Adrenal gland (tissue), 12 donors: Measurements from ENCODE around the gene IGFL2. TPM values are rescaled to one million over a fixed set of nuclear protein-coding genes. Genes with fewer than 3 reads are reported as not detected.
"Not testable (repeated sequence)": the region's sequence is repeated elsewhere in the genome, so short reads cannot be mapped to it uniquely, and the experiment has no call there.

Source experiments
- DNase-seq, 7 donors: peaks; one replicate each; pipeline ENCODE4 v3.0.0-alpha.2; 2019 to 2020
- H3K27ac ChIP-seq, 5 donors: fragments of 200-600 bp; sonication (generic) in 4 of 5; 1 replicate in 3 of 5; 2 replicates in 2 of 5; pipeline versions ENCODE4 v1.5.1 to v1.8.0; 2016 to 2020; ENCODE audit warnings: mild to moderate bottlenecking in 1 of 5
- H3K27me3 ChIP-seq: fragments of 200-600 bp; 2 replicates; pipeline ENCODE4 v1.8.0; 2021
- H3K36me3 ChIP-seq, 2 donors: fragments of 200-600 bp; replicated peaks in 1 of 2; 1 replicate in 1 of 2; 2 replicates in 1 of 2; pipeline versions ENCODE4 v1.5.1 to v1.8.0; 2018 to 2022
- H3K4me1 ChIP-seq, 2 donors: fragments of 200-600 bp; replicated peaks in 1 of 2; 1 replicate in 1 of 2; 2 replicates in 1 of 2; pipeline versions ENCODE4 v1.5.1 to v1.8.0; 2018 to 2021
- H3K4me3 ChIP-seq, 4 donors: fragments of 200-600 bp; sonication (generic) in 3 of 4; one replicate each; pipeline ENCODE4 v1.5.1; 2016 to 2018
- H3K9me3 ChIP-seq, 3 donors: fragments of 200-600 bp; sonication (generic) in 1 of 3; replicated peaks in 1 of 3; 1 replicate in 2 of 3; 2 replicates in 1 of 3; pipeline versions ENCODE4 v1.5.1 to v1.8.0; 2016 to 2021
- CTCF ChIP-seq, 6 experiments: fragments of 450-650 bp in 4 of 6; fragments of 200-600 bp in 2 of 6; sonication (generic) in 1 of 6; IDR thresholded peaks; 1 replicate in 5 of 6; 2 replicates in 1 of 6; pipeline versions ENCODE4 v1.5.1 to v1.8.0; 2016 to 2021; ENCODE audit warnings: antibody characterized with exemption in 6 of 6, mild to moderate bottlenecking in 2 of 6, moderate library complexity in 1 of 6
- POLR2A ChIP-seq, 2 donors: fragments of 450-650 bp; IDR thresholded peaks; one replicate each; pipeline ENCODE4 v1.6.1; 2017; ENCODE audit warnings: antibody characterized with exemption in 2 of 2, mild to moderate bottlenecking in 2 of 2, moderate library complexity in 1 of 2
- WGBS, 4 donors: extraction: QIAGEN DNeasy Blood & Tissue Kit in 2 of 4; methylation state at CpG; one replicate each; pipeline versions ENCODE4 v1.1.5 to v1.1.7; 2013 to 2017; 5-methylcytosine and 5-hydroxymethylcytosine counted together
- intact Hi-C, 2 donors: fragments of 100-400 bp; cut with DNase I; formaldehyde crosslinking; loops; one replicate each; pipeline versions ENCODE4 v1.14.1 to v1.15.0; 2022 to 2023
- polyA plus RNA-seq, 3 donors: library from polyadenylated mRNA; stranded (reverse); fragments of 200-250 nt in 2 of 3; fragments of 350-450 nt in 1 of 3; fragmentation: Illumina TruSeq in 1 of 3; extraction: RNeasy Lipid Tissue Mini Kit (QIAGEN cat#74804) in 1 of 3; gene quantifications; one replicate each; pipeline ENCODE4 v1.2.3, GENCODE V29; 2013 to 2014
- total RNA-seq, 9 donors: library from RNA; depleted of rRNA in 4 of 9; stranded (reverse); fragments of >200 nt in 4 of 9; fragments of 120-200 nt in 1 of 9; fragmentation: NEBNext Ultra II Directional in 1 of 9; extraction: Animal tissue kit (Norgen Biotek cat#: 25700) in 1 of 9; gene quantifications; one replicate each; pipeline versions ENCODE4 v1.1.0 to v1.2.4, GENCODE V29; 2013 to 2023
- donor health status: healthy with polysubstance abuse.
- donor health status: Bipolar disorder and iron deficiency.
- donor health status: DM: yes; HTN: yes; CAD: no.
- donor health status: DM: no; HTN: no; CAD: no.
- donor health status: DM: no; HTN: no; CAD: no.
- donor health status: DM: yes; HTN: yes; CAD: no.

IGFL2 gene
- total and polyA plus RNA-seq, 12 donors = 0.11 TPM; not detected in 11

DNA sequence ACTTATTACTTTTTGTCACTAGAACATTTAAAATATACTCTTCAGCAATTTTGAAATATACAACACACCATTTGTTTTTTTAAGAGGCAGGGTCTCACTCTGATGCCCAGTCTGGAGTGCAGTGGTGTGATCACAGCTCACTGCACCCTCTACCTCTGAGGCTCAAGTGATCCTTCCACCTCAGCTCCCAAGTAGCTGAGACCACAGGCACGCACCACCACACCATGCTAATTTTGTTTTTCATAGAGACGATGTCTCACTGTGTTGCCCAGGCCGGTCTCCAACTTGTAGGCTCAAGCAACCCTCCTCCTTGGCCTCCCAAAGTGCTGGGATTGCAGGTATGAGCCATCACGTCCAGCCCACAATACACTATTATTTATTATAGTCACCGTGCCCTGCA is 2.6 kb downstream of the IGFL2 start:
- WGBS, 4 donors = 78 to 89% (median 85%) methylated on average over 5 of the region's 5 CpGs
- no peak for DNase-seq
- intact Hi-C loops = no loop called here
- peaks cover 12% of the 10 kb centered on the region for H3K27me3 ChIP-seq
- H3K36me3 ChIP-seq = no peaks in the 10 kb centered on the region
- no peaks in the 10 kb centered on the region for H3K4me1 ChIP-seq
- TF ChIP-seq CTCF (IDR thresholded peaks at IDR 0.05) (no peak), POLR2A (IDR thresholded peaks at IDR 0.05) (no peak)
- H3K9me3 ChIP-seq = no peaks in the 10 kb centered on the region
- no peak overlapping the region for H3K4me3 ChIP-seq
- no peak overlapping the region for H3K27ac ChIP-seq

DNA sequence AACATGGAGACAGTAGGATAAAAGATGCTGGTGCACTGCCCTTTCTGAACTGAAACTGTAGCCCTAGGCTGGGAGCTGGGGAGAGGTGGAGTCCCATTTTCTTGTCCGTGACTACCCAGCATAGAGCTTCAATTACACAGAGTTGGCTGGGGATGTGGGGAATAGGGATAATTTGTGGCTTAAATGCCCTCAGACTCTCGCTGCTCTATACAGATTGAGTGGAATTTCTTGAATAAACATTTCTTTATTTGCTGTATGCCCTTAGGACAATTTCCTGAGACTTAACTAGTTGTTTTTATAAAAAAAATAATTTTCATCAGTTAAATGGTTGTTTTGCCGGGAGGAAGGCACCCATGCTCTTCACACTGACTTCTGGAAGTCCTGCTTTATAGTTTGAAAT is 7.2 kb downstream of the IGFL2 start:
- WGBS, 4 donors = 73 to 80% (median 77%) methylated on average over 3 of the region's 3 CpGs
- Histone ChIP-seq H3K9me3 (no peaks in the 10 kb centered on the region), H3K4me1 (no peaks in the 10 kb centered on the region), H3K27me3 (peaks cover 10% of the 10 kb centered on the region), H3K4me3 (no peak overlapping the region), H3K36me3 (no peaks in the 10 kb centered on the region), H3K27ac (no peak overlapping the region)
- TF ChIP-seq CTCF (IDR thresholded peaks at IDR 0.05) (no peak), POLR2A (IDR thresholded peaks at IDR 0.05) (no peak)
- intact Hi-C loops = no loop called here
- no peak for DNase-seq

- no peaks in the 10 kb centered on the region for H3K36me3 ChIP-seq
- no peak for DNase-seq
- no peaks in the 10 kb centered on the region for H3K27me3 ChIP-seq
- no peak overlapping the region for H3K4me3 ChIP-seq
- TF ChIP-seq POLR2A (IDR thresholded peaks at IDR 0.05) = no peak
- no peak for TF ChIP-seq CTCF (IDR thresholded peaks at IDR 0.05)
- H3K4me1 ChIP-seq = no peaks in the 10 kb centered on the region
- no peak overlapping the region for H3K27ac ChIP-seq
- 44 to 53% (median 51%) methylated on average over 4 of the region's 4 CpGs for WGBS, 4 donors
- intact Hi-C loops = no loop called here
- H3K9me3 ChIP-seq = no peaks in the 10 kb centered on the region
Observed at GRCh38 chr19:46159418-46160232, 11.6 kb downstream of the IGFL2 start.

DNA sequence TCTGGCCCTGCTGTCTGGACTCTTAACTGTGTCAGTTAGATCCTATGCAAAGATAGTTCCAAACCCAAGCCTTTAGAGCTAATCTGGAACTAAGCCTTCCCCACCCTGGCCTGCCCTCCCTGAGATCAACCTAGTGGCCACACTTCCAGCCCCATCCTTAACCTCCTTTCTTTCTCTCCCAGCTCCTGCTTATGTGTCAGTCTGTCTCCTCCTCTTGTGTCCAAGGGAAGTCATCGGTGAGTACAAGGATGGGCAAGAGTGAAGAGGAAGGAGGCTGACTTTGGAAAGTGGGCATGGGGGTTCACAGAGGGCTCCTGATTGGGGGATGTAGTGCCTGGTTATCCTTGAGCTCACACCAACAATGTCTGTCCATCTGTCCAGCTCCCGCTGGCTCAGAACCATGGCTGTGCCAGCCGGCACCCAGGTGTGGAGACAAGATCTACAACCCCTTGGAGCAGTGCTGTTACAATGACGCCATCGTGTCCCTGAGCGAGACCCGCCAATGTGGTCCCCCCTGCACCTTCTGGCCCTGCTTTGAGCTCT is 12.3 kb downstream of the IGFL2 start:
- Histone ChIP-seq H3K4me3 (no peak overlapping the region), H3K27ac (no peak overlapping the region), H3K4me1 (no peaks in the 10 kb centered on the region), H3K27me3 (no peaks in the 10 kb centered on the region), H3K9me3 (no peaks in the 10 kb centered on the region), H3K36me3 (no peaks in the 10 kb centered on the region)
- 90 to 95% (median 93%) methylated on average over 7 of the region's 7 CpGs for WGBS, 4 donors
- intact Hi-C loops = no loop called here
- no peak for TF ChIP-seq CTCF (IDR thresholded peaks at IDR 0.05)
- no peak for TF ChIP-seq POLR2A (IDR thresholded peaks at IDR 0.05)
- DNase-seq = no peak

DNA sequence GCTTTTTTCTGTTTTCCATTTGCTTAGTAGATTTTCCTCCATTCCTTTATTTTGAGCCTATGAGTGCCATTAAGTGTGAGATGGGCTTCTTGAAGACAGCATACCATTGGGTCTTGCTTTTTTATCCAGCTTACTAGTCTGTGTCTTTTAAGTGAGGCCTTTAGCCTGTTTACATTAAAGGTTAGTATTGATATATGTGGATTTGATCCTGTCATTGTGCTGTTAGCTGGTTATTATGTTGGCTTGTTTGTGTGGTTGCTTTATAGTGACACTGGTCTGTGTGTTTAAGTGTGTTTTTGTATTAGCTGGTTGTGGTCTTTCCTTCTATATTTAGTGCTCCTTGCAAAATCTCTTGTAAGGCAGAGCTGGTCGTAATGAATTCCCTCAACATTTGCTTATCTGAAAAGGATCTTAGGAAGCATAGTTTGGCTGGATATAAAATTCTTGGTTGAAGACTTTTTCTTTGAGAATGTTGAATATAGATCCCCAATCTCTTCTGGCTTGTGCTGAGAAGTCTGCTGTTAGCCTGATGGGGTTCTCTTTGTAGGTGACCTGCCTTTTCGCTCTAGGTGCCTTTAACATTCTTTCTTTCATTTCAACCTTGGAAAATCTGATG is 13.7 kb downstream of the IGFL2 start:
- 46 to 75% (median 66%) methylated on average over 2 of the region's 2 CpGs for WGBS, 4 donors
- intact Hi-C loops = not testable (repeated sequence)

More for the DNA sequence above, 13.7 kb downstream of the IGFL2 start:
- H3K9me3 ChIP-seq, H3K4me3 ChIP-seq, H3K36me3 ChIP-seq, DNase-seq, H3K4me1 ChIP-seq, H3K27ac ChIP-seq, H3K27me3 ChIP-seq: not testable (repeated sequence)
